Stomach (tissue), 9 donors: ENCODE data around the gene C17orf113. TPM values are rescaled to one million over a fixed set of nuclear protein-coding genes. Genes with fewer than 3 reads are reported as not detected.

Experiments used
- DNase-seq, 2 donors: peaks; one replicate each; pipeline versions ENCODE4 v3.0.0 to v3.0.0-alpha.2; 2013 to 2019
- H3K27ac ChIP-seq, 5 donors: fragments of 200-600 bp in 4 of 5; sonication (generic) in 4 of 5; one replicate each; pipeline ENCODE4 v1.5.1; 2013 to 2019; ENCODE audit warnings: mild to moderate bottlenecking in 1 of 5, moderate library complexity in 1 of 5
- H3K27me3 ChIP-seq, 3 donors: fragments of 200-600 bp; sonication (generic); one replicate each; pipeline ENCODE4 v1.5.1; 2017 to 2019; ENCODE audit warnings: mixed run types in 1 of 3
- H3K36me3 ChIP-seq, 4 donors: fragments of 200-600 bp; sonication (generic); 1 replicate in 3 of 4; 2 replicates in 1 of 4; pipeline ENCODE4 v1.5.1; 2016 to 2019
- H3K4me1 ChIP-seq, 4 donors: fragments of 200-600 bp; sonication (generic); one replicate each; pipeline ENCODE4 v1.5.1; 2016 to 2019
- H3K4me3 ChIP-seq, 4 donors: fragments of 200-600 bp; sonication (generic) in 3 of 4; one replicate each; pipeline ENCODE4 v1.5.1; 2016 to 2019; ENCODE audit warnings: mild to moderate bottlenecking in 1 of 4
- H3K9me3 ChIP-seq, 4 donors: fragments of 200-600 bp; sonication (generic); one replicate each; pipeline ENCODE4 v1.5.1; 2016 to 2019
- EP300 ChIP-seq: sonication (generic); formaldehyde crosslinking; IDR thresholded peaks from one replicate; pipeline ENCODE4 v1.6.1; 2017; ENCODE audit warnings: antibody characterized with exemption
- POLR2A ChIP-seq, 4 donors: fragments of 450-650 bp; IDR thresholded peaks; one replicate each; pipeline ENCODE4 v1.6.1; 2016; ENCODE audit warnings: antibody characterized with exemption in 4 of 4, control low read depth in 2 of 4, mild to moderate bottlenecking in 1 of 4, moderate library complexity in 1 of 4
- POLR2AphosphoS5 ChIP-seq, 3 donors: sonication (generic); formaldehyde crosslinking; IDR thresholded peaks; one replicate each; pipeline ENCODE4 v1.6.1; 2016; ENCODE audit warnings: antibody characterized with exemption in 3 of 3
- WGBS, 5 donors: extraction: QIAGEN DNeasy Blood & Tissue Kit in 3 of 5; methylation state at CpG; one replicate each; pipeline versions ENCODE4 v1.1.5 to v1.1.7; 2013 to 2018; 5-methylcytosine and 5-hydroxymethylcytosine counted together
- intact Hi-C: fragments of 100-400 bp; cut with DNase I; formaldehyde crosslinking; loops from one replicate; pipeline ENCODE4 v1.15.1; 2023; ENCODE audit warnings: low total_unique reads
- polyA plus RNA-seq, 3 donors: library from polyadenylated mRNA; stranded (reverse); fragments of 200-250 nt; gene quantifications; one replicate each; pipeline ENCODE4 v1.2.3, GENCODE V29; 2013
- total RNA-seq, 5 donors: library from RNA; depleted of rRNA; stranded (reverse); fragments of >200 nt; gene quantifications; one replicate each; pipeline versions ENCODE4 v1.1.0 to v1.2.3, GENCODE V29; 2014 to 2016
- TF ChIP-seq, protein P1 (sequence below), 7 experiments: fragments of 450-650 bp in 4 of 7; fragments of 200-600 bp in 3 of 7; sonication (generic) in 3 of 7; IDR thresholded peaks; one replicate each; pipeline ENCODE4 v1.5.1; 2016 to 2019; ENCODE audit warnings: antibody characterized with exemption in 7 of 7, control low read depth in 2 of 7, mild to moderate bottlenecking in 1 of 7
- donor health status: healthy with polysubstance abuse.
- donor health status: Bipolar disorder and iron deficiency.
- donor health status: healthy.

C17orf113 gene
- total and polyA plus RNA-seq, 8 donors: 0.31 to 5.2 (median 1.4) TPM; not detected in 2

DNA sequence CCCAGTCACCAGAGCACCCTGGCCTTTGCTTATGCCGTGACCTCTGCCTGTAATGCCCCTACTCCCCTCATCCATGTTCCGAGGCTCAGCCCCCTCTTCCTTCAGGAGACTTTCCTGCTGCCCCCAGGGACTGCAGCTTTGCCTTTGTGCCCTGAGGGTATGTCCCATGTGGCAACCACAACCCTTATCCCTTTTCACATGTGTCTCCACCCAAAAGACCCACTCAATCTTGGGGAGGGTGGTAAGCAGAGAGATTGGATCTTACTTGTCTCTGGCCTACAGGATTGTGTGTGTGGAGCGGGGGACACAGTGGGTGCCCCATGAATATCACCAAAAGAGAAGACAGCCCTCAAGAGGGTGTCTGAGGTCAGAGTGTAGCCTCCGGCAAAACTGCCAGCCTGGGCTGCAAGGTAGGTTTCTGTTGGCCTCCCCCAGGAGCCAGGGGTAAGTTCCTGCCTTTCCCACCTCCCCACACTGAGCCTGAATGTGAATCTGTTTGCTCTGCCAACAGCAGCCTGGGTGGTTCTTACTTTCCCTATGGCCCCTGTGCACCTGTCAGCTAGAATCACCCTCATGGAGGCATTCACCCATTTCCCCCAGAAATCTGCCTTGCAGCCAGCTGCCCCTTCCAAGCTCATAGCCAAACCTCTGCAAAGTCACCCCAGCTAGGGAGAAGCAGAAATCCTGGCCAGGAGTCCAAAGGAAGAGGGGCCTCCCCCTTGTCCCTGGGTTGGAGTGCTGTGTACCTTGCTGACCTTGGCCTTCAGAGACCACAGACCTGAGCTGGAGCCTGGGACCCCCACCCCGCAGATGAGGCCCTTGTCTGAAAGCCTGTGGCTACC is 11.5 kb upstream of the C17orf113 start:
- Histone ChIP-seq H3K4me3 (no peak overlapping the region), H3K27me3 (peaks cover 0 to 12% (median 0%) of the 10 kb centered on the region in 3 donors), H3K27ac (no peak overlapping the region), H3K4me1 (no peaks in the 10 kb centered on the region), H3K36me3 (no peaks in the 10 kb centered on the region), H3K9me3 (no peaks in the 10 kb centered on the region)
- intact Hi-C loops: no loop called here
- no peak for DNase-seq
- 64 to 71% (median 68%) methylated on average over 4 to 5 of the region's 5 CpGs for WGBS, 5 donors
- TF ChIP-seq POLR2AphosphoS5 (IDR thresholded peaks at IDR 0.05): no peak
- TF ChIP-seq POLR2A (IDR thresholded peaks at IDR 0.05): no peak
- TF ChIP-seq, protein P1, sequence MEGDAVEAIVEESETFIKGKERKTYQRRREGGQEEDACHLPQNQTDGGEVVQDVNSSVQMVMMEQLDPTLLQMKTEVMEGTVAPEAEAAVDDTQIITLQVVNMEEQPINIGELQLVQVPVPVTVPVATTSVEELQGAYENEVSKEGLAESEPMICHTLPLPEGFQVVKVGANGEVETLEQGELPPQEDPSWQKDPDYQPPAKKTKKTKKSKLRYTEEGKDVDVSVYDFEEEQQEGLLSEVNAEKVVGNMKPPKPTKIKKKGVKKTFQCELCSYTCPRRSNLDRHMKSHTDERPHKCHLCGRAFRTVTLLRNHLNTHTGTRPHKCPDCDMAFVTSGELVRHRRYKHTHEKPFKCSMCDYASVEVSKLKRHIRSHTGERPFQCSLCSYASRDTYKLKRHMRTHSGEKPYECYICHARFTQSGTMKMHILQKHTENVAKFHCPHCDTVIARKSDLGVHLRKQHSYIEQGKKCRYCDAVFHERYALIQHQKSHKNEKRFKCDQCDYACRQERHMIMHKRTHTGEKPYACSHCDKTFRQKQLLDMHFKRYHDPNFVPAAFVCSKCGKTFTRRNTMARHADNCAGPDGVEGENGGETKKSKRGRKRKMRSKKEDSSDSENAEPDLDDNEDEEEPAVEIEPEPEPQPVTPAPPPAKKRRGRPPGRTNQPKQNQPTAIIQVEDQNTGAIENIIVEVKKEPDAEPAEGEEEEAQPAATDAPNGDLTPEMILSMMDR (IDR thresholded peaks at IDR 0.05): no peak
- TF ChIP-seq EP300: no peak

DNA sequence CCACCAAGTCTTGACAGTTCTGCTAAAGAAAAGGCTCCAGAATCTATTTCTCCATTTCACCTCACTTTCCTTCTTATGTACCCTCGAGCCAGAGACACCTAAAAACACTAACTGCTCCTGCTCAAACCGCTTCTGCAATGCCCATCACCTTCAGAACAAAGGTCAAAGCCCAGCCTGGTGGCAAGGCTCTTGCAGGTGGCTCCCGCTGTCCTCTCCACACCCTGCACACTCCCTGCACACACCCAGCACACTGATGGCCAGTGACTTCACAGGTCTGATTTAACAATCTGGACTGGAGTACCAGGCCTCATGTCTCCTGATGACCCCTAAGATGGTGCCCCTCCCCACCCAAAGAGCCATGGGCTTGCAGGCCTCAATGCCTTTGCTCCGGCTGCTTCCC is 9.8 kb upstream of the C17orf113 start:
- TF ChIP-seq, protein P1 (IDR thresholded peaks at IDR 0.05): no peak
- TF ChIP-seq POLR2AphosphoS5 (IDR thresholded peaks at IDR 0.05): no peak
- no peak for TF ChIP-seq POLR2A (IDR thresholded peaks at IDR 0.05)
- TF ChIP-seq EP300: no peak
- intact Hi-C loops: no loop called here
- no peak for DNase-seq
- 69 to 82% (median 79%) methylated on average over 4 of the region's 4 CpGs for WGBS, 5 donors
- Histone ChIP-seq H3K9me3 (no peaks in the 10 kb centered on the region), H3K4me1 (no peaks in the 10 kb centered on the region), H3K27me3 (peaks cover 0 to 24% (median 0%) of the 10 kb centered on the region in 3 donors), H3K4me3 (no peak overlapping the region), H3K27ac (no peak overlapping the region), H3K36me3 (no peaks in the 10 kb centered on the region)

DNA sequence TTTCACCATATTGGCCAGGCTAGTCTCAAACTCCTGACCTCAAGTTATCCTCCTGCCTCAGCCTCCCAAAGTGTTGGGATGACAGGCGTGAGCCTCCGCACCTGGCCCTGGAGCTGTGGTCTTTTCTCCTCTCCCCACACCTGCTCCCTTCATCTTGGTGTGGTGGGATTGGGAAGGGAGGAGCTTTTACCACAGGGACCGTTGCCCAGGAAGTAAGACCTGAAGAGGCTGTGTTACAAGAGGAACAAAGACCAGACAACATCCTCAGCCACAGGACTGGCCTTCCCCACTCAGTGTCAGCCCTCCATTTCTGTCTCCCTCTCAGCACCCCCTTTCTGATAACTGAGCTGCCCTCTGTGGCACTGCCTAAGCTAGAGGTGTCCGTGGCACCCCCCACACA is 9.4 kb upstream of the C17orf113 start:
- 60 to 72% (median 66%) methylated on average over 4 of the region's 4 CpGs for WGBS, 5 donors
- Histone ChIP-seq H3K4me3 (no peak overlapping the region), H3K36me3 (no peaks in the 10 kb centered on the region), H3K4me1 (no peaks in the 10 kb centered on the region), H3K27ac (no peak overlapping the region), H3K9me3 (no peaks in the 10 kb centered on the region), H3K27me3 (peaks cover 0 to 28% (median 0%) of the 10 kb centered on the region in 3 donors)
- intact Hi-C loops: no loop called here
- TF ChIP-seq, protein P1 (IDR thresholded peaks at IDR 0.05): no peak
- TF ChIP-seq POLR2AphosphoS5 (IDR thresholded peaks at IDR 0.05) (no peak), EP300 (no peak), POLR2A (IDR thresholded peaks at IDR 0.05) (no peak)
- no peak for DNase-seq

GRCh38 chr17:42058063-42058462 is 7.7 kb upstream of the C17orf113 start:
- Histone ChIP-seq H3K27me3 (peaks cover 0 to 45% (median 12%) of the 10 kb centered on the region in 3 donors), H3K36me3 (no peaks in the 10 kb centered on the region), H3K9me3 (no peaks in the 10 kb centered on the region), H3K27ac (no peak overlapping the region), H3K4me3 (no peak overlapping the region), H3K4me1 (no peaks in the 10 kb centered on the region)
- no peak for TF ChIP-seq POLR2AphosphoS5 (IDR thresholded peaks at IDR 0.05)
- TF ChIP-seq, protein P1 (IDR thresholded peaks at IDR 0.05): no peak
- TF ChIP-seq EP300: no peak
- TF ChIP-seq POLR2A (IDR thresholded peaks at IDR 0.05): no peak
- intact Hi-C loops: no loop called here
- WGBS, 5 donors: 67 to 88% (median 72%) methylated on average over 5 to 7 of the region's 7 CpGs
- no peak for DNase-seq
